Measurements from ENCODE around the gene NUAK2.

- TF ChIP-seq POLR2A (IDR thresholded peaks at IDR 0.05) = no peak
- TF ChIP-seq CTCF (IDR thresholded peaks at IDR 0.05) = no peak
- no peak for TF ChIP-seq EP300 (IDR thresholded peaks at IDR 0.05)
These were observed 16.9 kb downstream of the NUAK2 start for GRCh38 chr1:205304695-205305070.

Measured in ovary (tissue), 3 donors.